HTERT RPE-1 (cell line): ENCODE results near the gene GBA2.

Source experiments
- in situ Hi-C: fragments of 300-500 bp; cut with MboI; formaldehyde crosslinking; loops from 4 replicates; pipeline ENCODE4 v1.14.3; 2020; ENCODE audit warnings: low sequenced_read_pairs

Gene GBA2

DNA sequence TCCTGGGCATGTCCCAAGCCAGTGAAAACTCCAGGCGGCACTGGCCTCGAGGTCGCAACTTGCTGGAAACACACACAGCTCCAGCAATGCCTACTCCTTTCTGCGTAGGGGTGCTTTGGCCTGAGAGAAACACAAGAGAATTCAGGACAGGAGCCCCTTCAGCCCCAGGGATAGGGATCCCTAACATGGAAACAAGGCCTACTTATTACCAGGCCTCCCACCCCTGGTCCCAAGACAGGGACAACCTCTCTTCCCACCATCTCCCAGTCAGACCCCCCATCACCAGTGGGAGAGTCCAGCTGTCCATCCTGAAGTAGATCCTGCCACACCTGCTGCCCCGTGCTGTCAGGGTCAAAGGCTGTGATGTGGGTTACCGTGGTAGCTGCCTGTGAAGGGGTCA, 8.8 kb downstream of the GBA2 start:
- in situ Hi-C loops: no loop called here

DNA sequence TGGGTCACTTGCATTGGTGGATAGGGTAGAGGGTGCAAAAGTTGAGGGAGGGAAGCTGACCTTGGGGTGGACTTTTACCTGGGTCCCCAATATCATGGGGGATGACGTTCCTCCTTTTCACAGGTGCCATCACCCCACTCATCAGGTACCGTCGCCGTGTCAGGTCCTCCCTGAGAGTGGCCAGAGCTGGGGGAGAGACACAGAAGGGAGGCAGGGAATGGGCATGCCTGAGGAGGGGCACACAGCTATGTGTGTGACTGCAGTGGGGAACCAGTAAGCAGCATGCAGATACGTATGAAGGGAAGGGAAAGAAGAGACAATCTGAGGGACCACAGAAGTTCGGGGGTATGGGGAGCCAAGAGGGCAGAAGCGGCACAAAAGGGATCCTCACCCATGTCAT, 10.1 kb downstream of the GBA2 start:
- in situ Hi-C loops: no loop called here

DNA sequence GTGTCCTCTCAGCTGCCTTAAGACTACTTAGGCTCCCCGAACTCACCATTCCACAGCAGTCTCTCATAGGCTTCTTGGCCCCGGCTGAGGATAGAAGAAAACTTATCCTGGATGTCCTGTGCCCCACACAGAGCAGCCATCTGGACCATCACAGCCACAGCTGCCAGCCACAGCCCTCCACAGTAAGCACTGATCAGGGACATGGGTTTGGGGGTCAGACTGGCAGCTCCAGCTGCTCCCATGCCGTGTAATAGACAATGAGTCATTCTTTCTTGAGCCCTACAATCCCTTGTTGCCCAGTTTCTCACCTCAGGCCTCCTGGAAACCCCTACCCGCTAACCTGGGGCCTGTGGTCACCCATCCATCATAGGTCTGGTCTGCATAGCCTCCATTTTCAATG, 10.8 kb downstream of the GBA2 start:
- in situ Hi-C loops: no loop called here

DNA sequence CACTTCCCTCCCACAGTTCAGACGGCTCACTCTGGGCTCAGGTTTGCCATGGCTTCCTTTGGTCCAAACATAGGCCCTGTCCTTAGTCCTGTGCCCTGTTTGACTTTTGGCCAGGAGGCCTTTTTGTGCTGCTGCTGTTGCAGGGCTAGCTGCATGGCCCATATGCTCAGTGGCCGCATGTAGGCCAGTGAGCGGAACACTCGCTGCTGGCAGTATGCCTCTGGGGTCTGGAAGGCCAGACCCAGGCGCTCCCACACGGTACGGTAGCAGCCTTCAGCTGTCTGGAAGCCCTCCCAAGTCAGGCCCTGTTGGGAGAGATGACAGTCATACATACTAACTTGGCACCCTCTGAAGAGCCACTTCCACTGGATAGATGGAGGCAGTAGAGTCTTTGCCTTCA, 11.9 kb downstream of the GBA2 start:
- in situ Hi-C loops: no loop called here

DNA sequence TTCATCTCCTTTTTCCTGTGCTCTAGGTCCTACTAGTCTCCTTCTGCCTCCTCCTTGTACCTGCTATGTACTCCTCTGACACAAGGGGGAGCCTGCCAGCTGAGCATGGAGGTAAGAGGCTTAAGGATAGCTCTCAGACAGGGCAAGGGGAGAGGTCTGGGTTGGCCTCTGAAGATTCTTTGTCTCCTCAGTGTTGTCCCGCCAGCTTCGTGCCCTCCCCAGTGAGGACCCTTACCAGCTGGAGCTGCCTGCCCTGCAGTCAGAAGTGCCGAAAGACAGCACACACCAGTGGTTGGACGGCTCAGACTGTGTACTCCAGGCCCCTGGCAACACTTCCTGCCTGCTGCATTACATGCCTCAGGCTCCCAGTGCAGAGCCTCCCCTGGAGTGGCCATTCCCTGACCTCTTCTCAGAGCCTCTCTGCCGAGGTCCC, 12.8 kb downstream of the GBA2 start:
- in situ Hi-C loops: no loop called here

DNA sequence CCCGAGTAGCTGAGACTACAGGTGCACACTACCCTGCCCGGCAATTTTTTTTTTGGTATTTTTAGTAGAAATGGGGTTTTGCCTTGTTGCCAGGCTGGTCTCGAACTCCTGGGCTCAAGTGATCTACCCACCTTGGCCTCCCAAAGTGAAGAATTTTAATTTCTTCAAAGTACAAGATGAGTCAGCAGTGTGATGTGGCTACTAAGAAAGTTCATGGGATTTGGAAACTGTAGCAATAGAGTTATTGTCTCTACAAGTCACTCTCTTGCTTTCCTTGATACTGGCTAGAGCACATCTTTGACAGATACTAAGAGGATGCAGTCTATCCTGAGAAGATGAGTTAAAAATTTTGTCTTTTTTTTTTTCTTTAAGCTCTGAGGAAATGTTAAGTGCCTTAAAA, 14.9 kb downstream of the GBA2 start:
- in situ Hi-C loops: no loop called here

DNA sequence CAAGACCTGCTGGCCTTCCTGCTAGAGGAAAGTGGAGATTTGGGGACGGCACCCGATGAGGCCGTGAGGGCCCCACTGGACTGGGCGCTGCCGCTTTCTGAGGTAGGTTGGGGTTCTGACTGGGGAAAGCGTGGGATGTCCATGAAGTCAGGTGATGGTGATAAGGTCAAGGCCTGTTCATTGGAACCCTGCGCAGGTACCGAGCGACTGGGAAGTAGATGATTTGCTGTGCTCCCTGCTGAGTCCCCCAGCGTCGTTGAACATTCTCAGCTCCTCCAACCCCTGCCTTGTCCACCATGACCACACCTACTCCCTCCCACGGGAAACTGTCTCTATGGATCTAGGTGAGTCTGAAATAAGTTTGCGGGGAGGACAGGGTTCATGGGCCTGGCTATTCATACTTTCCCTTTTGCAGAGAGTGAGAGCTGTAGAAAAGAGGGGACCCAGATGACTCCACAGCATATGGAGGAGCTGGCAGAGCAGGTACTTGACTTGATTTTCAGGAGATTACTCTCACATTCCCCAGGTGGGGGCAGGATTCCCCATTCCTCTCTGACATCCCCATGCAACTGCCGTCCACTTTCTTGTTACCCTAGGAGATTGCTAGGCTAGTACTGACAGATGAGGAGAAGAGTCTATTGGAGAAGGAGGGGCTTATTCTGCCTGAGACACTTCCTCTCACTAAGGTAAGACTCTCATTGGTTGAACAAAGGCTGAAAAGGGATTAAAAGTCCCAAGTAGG, 16.1 kb downstream of the GBA2 start:
- in situ Hi-C loops: no loop called here

DNA sequence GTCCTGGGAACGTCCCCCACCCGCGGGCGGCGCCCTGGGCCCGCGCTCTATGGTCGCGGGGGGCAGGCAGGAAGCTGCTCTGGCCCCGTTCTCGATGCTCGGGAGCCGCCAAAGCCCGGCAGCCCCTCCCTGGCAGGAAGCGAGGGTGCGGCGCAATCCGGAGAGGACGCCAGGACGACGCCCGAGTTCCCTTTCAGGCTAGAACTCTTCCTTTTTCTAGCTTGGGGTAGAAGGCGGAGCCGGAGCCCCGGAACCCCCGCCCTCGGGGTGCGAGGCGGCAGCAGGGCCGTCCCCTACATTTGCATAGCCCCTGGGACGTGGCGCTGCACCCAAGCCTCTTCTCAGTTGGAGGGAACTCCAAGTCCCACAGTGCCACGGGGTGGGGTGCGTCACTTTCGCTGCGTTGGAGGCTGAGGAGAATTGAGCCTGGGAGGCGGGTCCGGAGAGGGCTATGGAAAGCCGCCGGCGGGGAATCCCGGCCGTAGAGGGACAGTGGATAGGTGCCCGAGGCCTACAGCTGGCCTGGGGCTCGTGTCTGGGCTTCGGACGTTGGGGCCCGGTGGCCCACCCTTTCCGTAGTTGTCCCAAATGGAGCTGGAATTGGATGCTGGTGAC, 16.7 kb downstream of the GBA2 start, which contains the start of the genes CREB3 and TLN1:
CREB3 (plus strand) TSS at position 482 of the 615 bp plus-strand sequence; CDS start at position 589, 107 bp downstream.
TLN1 (minus strand) TSS at position 11 of the 615 bp plus-strand sequence. CDS start 6,501 bp downstream, outside the sequence.
- in situ Hi-C loops: no loop called here

DNA sequence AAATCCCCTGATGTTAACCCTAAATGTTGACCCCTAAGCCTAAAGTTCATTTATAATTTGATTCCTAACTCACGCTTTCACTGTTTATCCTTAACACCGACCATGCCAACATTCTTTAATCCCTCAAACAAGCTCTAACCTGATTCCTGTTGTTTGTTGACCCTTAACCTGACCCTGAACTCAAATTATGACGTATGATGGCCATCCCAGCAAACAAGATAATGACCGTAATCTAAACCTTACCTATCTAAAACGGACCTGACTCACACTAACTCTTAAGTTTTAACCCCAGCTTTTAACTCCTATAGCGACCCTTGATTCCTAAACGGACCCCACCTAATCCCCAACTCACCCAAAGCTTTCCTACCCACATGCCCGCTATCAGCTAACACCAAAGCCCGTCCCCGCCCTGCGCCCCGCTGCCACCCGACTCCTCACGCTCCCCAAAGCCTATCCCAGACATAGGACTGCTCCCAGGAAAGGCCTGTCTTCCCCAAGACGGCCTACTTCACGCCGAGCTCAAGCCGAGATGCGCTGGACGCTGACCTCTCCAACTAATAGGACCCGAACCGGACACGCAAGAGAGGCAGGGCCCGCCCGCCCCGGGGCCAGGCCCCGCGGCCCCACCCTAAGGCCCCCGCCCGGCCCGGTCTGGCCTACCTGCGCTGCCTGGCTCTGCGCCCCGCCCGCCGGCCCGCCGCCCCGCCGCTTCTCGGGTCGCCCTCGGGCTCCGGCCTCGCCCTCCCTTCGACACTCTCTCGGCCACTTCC, 17.4 kb downstream of the GBA2 start:
- in situ Hi-C loops: no loop called here

DNA sequence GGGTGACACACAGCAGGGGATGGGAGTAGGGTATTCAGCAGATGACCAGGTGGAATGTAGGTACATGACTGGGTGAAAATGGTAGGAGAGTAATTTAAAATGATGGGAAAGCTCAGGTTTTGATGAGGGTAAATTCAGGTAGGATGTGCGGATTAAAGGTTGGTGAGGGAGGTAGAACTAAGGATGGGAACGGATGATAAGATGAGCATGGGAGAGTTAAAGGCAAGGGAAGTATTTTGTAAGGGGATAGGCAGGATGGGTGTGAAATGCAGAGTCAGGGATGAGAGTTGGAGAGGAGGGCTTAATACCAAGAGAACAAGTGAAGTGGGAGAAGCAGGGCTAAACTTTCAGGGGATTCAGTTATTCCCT, 18.6 kb downstream of the GBA2 start:
- in situ Hi-C loops: no loop called here

DNA sequence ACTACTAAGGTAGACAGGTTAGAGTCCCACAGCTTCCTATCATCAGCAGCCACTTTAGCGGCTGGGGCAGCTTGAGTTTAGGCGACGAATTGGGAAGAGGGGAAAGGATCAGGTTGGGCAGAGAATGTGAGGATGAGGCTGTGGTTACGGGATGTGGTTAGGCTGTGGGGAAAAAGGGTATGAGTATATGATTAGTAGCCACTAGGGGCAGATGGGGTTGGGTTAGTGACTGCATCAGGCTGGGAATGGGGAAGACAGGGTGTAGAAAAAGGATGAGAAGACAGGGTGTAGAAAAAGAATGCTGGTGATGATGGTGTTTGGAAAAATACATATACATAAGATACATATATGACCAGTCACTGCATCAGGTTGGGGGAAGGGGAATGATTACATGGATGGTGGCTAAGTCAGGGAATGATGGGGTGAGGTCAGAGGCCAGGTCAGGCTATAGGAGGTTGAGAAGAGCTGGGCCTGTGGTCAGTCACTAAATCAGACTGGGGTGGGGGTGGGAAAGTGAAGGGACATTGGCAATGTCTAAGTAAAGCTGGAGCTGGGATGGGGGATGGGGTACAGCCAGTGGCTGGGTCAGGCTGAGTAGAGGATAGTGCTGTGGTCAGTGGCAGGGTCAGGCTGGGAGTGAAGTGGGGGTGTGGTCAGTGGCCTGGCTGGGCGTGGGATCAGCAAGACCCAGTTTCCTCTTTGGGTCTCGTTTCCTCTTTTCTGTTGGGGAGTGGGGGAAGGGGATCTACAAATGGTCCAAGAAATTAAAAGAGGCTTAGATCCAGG, 19.1 kb downstream of the GBA2 start:
- in situ Hi-C loops: no loop called here

DNA sequence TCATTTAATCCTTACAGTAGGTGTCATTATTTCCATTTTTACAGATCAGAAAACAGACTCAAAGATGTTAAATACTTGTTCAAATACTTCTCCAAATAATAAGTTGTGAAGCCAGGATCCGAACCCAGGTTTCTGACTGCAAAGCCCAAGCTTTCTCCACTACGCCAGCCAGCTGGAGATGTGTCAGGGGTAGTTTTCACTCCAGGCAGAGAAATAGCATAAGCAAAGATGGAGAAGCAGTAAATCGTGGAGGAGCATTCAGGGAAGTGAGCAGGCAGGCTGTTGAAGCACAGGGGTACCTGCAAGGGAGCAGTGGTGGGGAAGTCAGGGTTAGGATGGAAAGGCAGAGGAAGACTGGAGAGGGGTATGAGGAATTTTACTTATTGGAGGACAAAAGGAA, 19.9 kb downstream of the GBA2 start:
- in situ Hi-C loops: no loop called here

DNA sequence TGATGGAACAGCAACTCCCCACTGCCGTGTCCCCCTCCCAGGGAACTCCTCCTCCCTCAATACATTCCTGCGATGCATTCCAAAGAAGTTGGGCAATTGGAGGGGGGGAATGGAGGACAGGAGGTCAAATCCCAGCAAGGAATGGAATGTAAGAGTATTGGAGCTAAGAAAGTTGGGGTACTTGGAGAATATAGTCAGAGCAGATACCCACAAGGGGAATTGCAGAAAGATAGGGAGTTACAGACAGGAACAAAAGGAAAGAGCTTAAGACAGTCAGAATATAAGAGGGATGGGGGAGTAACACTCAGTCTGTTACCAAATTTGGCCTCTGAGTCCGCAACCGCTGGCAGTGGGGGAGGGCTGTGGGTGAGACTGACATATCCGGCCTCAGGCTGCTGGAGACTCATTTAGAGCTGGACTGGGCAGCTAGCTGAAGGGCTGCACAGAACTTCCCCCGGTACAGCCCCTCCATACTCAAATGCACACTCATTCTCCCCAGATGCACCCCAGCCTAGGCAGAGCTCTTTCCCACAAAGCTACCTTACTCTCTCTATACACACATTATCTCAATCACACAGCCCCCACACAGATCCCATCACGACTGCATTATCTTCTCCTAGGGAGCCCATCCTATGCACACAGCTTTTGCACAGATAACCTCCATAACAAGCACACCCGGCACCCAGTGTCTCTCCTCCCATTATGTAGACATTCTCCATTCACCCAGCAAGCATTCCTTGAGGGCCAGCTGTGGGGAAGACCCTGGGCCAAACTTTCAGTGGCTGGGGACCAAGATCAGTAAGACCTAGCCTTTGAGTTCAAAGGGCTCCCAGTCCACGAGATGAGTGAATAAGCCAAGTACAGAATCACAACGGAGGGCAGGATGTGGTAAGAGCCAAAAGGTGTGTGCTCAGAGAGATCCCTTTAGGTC, 20.7 kb downstream of the GBA2 start:
- in situ Hi-C loops: no loop called here

DNA sequence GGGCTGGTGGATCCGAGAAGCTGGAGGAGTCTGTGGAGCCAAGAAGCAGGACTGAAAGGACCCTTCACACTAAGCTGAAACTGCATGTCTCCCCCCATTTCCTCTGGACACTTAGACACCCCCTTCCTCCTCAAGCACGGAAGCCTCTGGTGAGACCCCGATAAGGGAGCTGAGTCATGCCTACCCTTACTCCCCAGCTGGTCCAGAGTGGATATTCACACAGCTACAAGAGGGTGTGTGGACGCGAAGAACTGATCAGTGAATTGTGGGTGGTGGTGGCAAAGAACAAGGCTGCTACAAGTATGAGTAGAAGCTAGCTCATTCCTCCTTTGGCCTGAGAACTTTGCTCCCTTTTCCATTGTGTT, 21.4 kb downstream of the GBA2 start:
- in situ Hi-C loops: no loop called here

DNA sequence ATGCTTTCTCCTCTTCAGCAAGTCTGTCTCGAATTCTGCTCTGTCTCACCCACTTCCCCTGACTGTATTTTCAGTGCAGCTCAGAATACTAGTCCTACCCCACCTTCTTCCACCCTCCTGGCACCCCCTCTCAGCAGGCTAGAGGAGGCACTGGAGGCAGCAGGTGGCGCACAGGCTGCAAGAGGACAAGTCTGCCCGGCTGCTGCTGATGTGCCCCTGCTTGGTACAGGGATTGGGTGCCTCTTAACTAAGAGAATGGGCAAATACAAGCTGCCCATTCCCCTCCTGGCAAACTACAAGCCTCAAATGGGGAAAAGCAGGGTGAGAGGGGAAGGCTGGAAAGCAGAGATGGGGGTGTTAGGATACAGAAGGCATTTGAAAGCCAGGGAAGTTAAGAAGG, 22.1 kb downstream of the GBA2 start:
- in situ Hi-C loops: no loop called here

DNA sequence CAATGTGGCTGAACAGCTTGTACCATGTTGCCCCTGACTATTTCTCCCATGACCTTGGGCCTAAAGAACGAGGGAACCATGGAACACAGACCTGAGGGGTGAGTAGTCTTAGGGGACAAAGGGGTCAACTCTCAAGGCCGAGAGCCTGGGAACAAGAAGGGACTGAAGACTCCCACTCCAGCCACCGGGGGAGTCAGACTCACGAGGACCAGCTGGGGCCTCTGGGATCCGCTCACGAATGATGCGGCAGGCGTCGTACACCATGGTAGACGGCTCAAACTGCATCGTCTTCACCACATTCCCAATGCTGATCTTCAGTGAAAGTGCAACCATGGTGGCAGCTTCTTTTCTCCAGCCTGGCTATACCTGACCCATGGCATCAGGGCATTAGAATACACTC, 23.7 kb downstream of the GBA2 start:
- in situ Hi-C loops: no loop called here

DNA sequence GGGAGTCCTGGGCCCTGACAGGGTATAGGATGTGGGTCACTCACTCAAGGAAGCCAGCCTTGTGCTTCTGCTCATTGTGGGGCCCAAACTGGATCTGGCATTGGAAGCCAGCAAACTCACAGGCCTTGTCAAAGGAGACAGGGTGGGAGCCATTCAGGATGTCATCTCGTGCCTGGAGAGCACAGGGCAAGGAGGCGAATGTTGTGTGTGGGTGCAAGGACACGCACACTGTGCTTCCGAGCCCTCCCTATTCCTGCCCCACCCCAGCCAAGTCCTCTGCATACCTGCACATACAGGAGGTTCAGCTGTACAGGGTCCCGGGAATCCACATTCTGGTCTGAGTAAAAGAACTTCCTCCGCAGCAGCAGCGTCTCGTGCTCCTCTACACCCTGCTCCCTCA, 25.1 kb downstream of the GBA2 start:
- in situ Hi-C loops: no loop called here

DNA sequence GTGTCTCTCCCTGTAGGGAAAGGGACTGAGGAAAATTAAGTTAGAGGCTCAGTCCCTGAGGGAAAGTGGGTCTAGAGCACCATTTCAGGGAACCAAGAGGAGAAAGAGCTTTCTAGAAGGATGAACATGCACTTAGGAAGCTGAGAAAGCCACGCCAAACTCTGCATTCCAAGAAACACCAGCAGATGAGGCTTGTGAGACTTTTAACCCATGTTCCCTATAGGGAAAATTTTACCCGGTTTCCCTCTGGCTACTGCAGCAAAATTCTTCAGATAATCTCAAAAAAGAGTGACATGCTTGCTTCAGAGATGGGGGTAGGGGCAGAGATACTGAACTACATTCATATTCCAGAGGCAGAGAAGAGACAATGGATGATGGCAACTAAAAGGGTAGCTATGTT, 25.6 kb downstream of the GBA2 start:
- in situ Hi-C loops: no loop called here

DNA sequence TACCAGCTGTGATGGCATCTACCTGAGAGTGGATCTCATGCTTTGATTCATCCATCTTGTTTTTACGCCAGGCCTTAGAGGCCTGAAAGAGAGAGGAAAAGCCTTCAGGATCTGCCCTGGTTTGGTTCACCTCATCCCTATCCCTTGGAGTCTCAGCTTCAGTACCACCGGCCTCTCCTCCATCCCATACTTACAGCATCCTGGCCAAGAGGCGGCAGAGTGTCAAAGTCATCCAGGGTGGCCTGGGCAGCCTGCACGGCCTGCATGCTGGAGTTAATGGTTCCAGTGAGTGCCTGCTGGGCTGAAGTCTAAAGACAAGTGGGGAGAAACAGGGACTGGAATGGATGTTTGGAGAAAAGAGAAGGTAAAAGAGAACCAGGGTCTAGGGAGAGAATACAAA, 29.5 kb downstream of the GBA2 start:
- in situ Hi-C loops: no loop called here
